IPS-NIHi7 (cell line): ENCODE measurements around the gene OR8H3.
"Not testable (repeated sequence)": the region's sequence is repeated elsewhere in the genome, so short reads cannot be mapped to it uniquely, and the experiment has no call there.

ENCODE experiments used
- DNase-seq: peaks from one replicate; pipeline ENCODE4 v3.0.0; 2012; ENCODE audit warnings: mixed read lengths; ENCODE audit errors: extremely low spot score

The OR8H3 gene

GRCh38 chr11:56122073-56122472, at the start of gene OR8H3:
TSS of gene OR8H3 (plus strand) at chr11:56122373. CDS start at chr11:56122373, 0 bp downstream.
- no peak for DNase-seq

GRCh38 chr11:56089697-56090096, 32.5 kb upstream of the OR8H3 start:
- DNase-seq, result no peak

DNA sequence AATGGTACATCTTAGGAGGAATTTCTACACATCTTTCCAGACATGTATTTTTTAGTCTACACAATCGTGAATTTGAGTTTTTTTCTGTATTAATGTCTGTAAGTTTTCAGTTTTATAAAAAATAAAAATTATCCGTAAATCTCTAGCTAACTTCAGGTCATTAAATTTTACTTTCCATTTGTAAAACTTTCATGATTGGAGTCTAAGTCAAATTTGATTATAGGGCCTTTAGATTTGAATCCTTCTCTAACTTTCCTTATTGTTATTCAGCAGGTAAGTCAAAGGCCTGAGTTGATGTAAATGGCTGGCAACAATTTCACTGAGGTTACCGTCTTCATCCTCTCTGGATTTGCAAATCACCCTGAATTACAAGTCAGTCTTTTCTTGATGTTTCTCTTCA, 29.2 kb upstream of the OR8H3 start, which contains the start of gene OR8I2:
Gene OR8I2 (plus strand): TSS at position 301 of the 400 bp plus-strand sequence. CDS start 0 bp downstream, at position 301.
- DNase-seq, result no peak

DNA sequence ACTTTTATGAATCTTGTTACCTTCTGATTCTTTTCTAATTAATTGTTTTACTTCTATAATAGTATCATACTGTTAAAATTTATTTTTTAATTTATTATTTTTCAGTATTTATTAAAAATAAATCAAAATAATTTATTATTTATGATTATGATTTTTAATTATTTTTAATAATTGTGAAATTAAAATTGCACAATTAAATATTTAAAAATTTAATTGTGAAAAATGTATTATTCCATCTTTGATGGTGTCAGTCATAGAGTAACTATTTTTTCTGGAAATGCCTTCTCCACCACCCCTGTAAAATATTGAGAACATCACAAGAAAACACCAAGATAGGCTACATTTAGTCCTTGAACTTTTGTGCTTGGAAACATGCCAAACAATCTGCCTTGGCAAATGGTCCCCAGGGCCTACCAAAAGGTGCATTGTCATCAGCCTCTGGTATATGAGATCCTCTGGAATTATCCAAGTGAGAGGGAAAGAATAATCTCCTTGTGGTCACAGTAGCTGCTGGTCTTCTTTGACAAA, 18.9 kb upstream of the OR8H3 start, which contains the start of gene OR8H2:
Gene OR8H2 (plus strand): TSS at position 478 of the 528 bp plus-strand sequence. CDS start 1,356 bp downstream, outside the sequence.
- DNase-seq, result no peak

DNA sequence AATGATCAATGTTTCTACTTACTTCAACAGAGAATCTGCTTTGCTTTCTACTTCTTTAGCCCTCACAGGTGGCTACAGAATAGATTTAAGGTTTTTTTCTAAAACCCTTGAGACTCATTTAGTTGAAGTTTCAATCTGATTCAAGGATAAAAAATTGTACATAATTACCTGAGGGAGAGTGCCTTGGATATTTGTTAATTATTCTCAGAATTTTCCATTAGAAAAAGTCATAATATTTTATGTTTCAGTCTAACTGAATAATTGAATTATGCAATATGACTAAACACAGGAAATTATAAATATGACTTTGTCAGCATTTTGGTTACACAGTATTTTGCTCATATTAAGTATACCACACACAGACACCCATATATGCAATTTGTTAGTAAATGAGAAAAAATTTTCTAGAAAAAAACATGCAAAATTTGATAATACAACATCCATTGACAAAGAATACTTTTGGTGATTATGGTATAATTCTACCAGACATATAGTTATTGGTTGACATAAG, 18.0 kb downstream of the OR8H3 start, which contains the start of gene OR8J3:
Gene OR8J3 (minus strand): TSS at position 51 of the 511 bp plus-strand sequence. CDS start 2,483 bp downstream, outside the sequence.
- no peak for DNase-seq

DNA sequence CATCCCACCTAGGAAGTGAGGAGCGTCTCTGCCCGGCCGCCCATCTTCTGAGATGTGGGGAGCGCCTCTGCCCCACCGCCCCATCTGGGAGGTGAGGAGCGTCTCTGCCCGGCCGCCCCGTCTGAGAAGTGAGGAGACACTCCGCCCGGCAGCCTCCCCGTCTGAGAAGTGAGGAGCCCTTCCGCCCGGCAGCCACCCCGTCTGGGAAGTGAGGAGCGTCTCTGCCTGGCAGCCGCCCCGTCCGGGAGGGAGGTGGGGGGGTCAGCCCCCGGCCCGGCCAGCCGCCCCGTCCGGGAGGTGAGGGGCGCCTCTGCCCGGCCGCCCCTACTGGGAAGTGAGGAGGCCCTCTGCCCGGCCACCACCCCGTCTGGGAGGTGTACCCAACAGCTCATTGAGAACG, 21.5 kb downstream of the OR8H3 start:
- DNase-seq, result not testable (repeated sequence)

GRCh38 chr11:56151376-56151775, 29.2 kb downstream of the OR8H3 start:
- no peak for DNase-seq

DNA sequence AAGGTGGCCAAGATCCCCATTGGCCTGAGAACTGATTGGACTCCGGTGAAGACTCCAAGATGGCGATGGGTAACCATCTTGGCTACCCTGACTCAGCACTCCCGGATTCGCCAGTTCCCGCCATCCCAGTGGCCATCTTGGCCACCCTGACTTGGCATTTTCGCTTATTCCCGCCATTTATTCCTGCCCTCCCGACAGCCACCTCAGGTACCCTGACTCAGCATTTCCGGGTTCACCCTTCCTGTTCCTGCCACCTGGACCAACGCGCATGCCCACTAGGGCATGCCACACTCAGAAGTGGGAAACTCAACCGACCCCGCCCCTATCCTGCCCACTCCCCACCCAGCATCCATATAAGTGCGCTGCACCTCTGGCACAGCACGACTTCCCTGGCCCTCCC, 30.2 kb downstream of the OR8H3 start:
- DNase-seq, result no peak

DNA sequence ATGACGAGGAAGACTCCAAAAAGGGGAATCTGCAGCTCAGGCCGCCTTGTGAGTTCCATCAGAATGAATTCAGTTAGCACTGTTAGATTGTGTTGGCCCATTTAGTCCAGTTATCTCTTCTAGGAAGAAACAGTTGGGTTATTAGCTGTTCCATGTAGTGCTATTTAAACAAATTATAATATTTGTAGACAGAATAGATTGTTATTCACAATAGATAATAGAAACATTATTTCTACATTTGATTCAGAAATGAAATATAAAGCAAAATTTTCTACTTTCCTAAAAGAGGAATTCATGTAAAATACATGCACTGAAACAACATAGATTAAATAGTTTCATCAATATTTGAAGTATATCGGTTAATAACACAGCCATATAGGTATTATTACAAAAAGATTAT, 38.0 kb downstream of the OR8H3 start, which contains the start of gene OR8K5:
Gene OR8K5 (minus strand): TSS at position 101 of the 400 bp plus-strand sequence. CDS start 0 bp downstream, at position 101.
- no peak for DNase-seq

DNA sequence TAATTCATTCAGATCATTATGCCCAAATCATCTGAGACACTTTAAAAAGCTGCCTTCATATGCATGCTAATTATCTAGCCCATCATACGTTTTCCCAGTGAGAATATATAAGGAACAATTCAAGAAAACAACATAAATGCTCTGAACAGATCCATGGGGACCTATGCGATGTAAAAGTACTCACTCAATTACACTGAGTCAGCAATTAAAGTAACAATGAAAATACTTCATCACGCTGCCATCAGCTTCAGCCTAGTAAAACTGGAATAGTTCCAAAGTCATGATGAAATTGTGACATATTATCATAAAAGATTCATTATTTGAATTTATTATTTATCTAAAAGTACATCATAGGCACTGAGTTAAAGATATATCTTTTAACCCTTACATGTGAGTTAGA, 41.6 kb downstream of the OR8H3 start:
- no peak for DNase-seq

GRCh38 chr11:56172256-56172830, 50.2 kb downstream of the OR8H3 start:
- DNase-seq, result no peak
